CD4-positive, alpha-beta T cell treated with Interleukin-21 for 1 hour (primary cell): ENCODE measurements around the gene SERPINA1.
A peak's percentile ranks its signal among the peaks of the same experiment; 100 is the strongest.

ENCODE experiments used
- DNase-seq: peaks from one replicate; pipeline ENCODE4 v3.0.0-alpha.2; 2020

SERPINA1 gene

GRCh38 chr14:94397289-94398181, 9.1 kb upstream of the SERPINA1 start:
- DNase-seq = no peak

- DNase-seq = no peak
Observed at GRCh38 chr14:94396628-94397225, 8.3 kb upstream of the SERPINA1 start.

DNA sequence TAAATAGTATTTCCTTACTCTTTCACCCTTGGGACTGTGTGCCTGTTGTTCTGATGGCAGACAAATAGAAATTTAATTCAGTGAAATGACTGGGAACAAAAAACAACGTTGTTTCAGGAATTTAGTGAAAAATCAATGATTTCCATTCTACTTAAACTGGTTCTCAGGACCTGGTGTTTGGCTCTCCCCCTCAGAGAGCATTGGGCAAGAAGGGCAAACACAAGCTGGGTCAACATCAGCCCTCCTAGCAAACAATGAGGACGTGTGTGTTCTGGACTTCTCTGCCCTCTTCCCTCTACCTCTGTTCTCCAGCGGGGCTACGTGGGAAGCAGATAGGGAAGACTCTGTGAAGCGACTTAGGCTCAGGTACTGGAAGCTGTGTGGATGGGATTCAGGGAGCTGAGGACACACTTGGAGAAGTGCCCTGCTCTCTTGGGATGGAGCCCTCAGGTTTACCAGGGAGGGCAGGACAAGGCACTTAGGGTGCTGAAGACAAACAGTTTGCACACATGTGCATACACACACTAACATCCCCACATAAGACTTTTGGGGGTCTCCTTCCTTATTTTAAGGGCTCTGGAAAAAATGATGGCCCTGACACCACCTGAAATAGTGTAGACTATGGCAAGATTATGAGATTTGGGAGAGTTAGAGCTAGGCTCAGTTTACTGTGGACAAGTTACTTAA, 7.6 kb upstream of the SERPINA1 start:
- DNase-seq = no peak

- no peak for DNase-seq
Observed at GRCh38 chr14:94395282-94395887, 7.0 kb upstream of the SERPINA1 start.

DNA sequence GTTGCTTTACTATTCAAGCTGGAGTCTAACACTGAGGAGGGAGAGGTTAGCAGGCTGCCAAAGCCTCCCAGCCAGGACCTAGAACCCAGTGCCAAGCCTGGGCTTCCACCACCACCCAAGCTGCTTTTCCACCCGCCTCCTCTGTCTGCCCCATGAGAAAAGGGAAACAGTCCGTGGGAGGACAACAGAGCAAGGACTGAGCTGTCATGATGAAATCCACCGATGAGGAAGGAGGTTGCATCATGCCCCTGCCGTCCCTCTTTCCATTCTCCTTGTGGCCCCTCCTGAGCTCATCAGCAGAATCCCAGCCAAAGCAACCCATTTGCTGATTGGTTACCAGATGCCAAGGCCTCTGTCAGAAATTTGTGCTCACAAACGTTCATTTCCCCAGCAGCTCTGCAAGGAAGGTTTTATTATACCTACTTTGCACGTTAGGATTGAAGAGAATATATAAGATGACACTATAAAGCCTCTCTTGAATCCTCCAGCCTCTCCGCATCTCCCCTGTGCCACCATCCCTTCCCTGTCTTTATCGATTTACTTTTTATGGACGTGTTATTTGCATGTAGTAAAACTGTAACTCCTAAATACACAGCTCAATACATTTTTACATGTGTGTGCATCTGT, 6.3 kb upstream of the SERPINA1 start:
- DNase-seq = peak; percentile 13

DNA sequence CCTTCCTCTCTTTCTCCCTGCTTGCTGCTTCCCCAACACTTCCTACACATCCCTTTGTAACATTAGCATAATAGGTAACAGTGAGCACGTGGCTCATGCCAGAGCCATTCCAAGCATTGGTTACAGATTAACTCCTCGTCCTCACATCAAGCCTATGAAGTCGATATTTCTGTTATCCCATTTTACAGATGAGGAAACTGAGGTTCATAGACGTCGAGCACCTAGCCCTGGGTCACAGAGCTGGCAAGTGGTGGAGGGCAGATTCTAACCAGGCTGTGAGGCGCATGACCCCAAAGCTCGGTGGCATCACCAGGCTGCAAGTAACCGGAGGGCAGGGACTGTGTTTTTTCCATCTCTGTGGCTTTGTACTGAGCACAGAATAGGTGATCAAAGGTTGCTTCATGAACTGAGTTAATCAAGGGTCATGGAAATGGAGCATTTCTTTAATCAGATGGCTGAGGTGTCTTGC, 5.7 kb upstream of the SERPINA1 start:
- no peak for DNase-seq

DNA sequence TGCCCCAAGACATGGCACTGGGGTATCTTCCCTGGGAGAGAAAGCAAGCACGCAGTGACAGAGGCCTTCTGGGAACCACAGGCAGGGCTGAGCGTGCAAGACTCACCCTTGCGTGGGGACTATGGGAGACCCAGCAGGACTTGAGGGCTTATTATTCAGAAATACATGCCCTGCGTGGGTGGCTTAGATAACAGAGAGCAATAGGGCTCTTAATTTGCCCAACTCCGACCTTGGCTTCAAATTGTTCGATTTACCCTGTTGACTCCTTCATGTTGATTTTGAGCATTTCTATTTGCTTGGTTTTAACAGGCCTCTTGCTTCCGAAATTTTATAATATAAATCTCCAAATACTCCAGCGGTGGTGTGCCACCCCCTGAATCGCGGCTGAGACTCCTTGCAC, 5.1 kb upstream of the SERPINA1 start:
- no peak for DNase-seq

GRCh38 chr14:94392510-94392935, 4.1 kb upstream of the SERPINA1 start:
- peak; percentile 46 for DNase-seq

- DNase-seq = no peak
Observed at GRCh38 chr14:94391281-94391975, 3.0 kb upstream of the SERPINA1 start.

GRCh38 chr14:94390372-94391086, 2.1 kb upstream of the SERPINA1 start:
- no peak for DNase-seq

GRCh38 chr14:94389731-94390371, 1.4 kb upstream of the SERPINA1 start:
- DNase-seq = no peak

DNA sequence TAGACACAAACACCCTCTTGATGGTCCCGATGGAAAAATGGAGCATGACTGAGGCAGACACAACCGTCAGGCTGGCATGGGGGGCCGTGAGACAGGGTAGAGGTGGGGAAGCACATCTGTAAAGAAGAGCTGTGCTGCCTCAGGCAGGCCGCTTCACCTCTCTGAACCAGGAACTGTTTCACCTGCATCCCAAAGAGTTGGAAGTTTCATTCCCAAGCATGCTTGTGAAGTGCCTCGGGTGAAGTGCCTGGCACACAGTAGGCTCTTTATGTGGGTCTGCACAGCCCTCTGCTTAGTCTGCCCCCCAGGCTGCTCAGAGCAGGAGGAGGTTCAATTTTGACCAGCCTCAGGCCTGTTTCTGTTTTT, 685 bp upstream of the SERPINA1 start:
- DNase-seq = no peak

DNA sequence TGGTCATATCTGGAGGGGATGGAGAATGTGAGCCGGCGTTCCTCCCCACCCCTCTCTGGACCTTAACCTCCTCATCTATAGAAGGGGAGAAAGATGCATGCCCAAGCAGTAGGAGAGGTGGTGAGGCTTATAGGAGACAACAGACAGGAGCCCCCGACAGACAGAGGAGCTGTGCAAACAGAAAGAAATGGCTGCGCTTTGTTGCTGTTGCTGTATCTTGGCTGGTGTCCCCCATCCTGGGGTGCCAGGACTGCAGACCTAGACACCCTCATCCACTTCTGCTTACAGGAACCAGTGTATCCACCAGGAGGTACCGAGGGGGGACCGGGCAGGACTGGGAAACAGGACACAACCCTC, 397 bp downstream of the SERPINA1 start:
- no peak for DNase-seq

GRCh38 chr14:94387051-94388026, 1.1 kb downstream of the SERPINA1 start:
- DNase-seq = no peak

GRCh38 chr14:94386085-94387031, 2.0 kb downstream of the SERPINA1 start:
- no peak for DNase-seq

DNA sequence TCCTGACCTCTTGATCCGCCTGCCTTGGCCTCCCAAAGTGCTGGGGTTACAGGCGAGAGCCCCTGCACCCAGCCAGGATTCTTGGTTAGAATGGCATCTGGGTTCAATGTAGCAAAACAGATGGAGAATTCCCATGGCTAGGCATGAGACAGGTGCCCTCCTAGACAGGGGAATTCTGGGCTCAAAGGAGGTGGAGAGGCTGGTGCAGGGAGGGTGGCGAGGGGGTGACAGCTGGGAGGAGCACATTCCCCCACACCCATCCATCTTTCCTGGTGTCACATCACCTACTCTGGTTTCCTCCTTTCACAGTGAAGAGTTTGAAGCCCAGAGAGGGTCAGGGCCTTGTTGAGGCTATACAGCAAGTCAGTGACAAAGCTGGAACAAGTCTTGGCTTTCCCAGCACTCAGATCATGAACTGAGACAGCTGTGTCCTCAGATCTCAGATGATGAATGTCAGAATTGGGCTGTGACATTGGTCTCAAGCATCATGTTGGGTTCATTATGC, 2.8 kb downstream of the SERPINA1 start:
- no peak for DNase-seq

- no peak for DNase-seq
Observed at GRCh38 chr14:94384342-94384741, 4.1 kb downstream of the SERPINA1 start.

DNA sequence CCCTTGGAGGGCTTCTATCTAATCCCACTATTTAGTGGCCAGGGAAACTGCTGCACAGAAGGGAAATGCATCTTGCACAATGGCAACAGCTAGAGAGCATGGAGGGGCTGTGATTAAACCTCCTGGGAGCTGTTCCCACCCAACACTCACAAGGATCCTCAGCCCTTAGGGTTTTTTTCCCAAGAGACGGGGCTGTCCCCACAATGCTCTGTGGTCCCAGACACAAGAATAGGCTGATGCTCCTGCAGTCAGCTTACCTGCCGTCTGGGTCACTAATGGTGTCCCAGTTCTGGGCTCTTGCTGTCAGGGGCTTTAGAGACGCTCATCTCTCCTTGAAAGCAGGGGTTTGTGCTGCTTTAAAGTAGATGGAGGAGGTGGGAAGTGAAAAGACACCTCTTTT, 4.6 kb downstream of the SERPINA1 start:
- DNase-seq = no peak
